HG03108 (cell line): ENCODE data around the gene LHX4.

Source experiments
- ATAC-seq: cut with Tn5 transposase; IDR thresholded peaks from one replicate; pipeline ENCODE4 v1.9.1; 2021; ENCODE audit warnings: moderate library complexity; ENCODE audit not compliant: unreplicated experiment

The LHX4 gene

GRCh38 chr1:180270530-180271271 is 40.6 kb downstream of the LHX4 start:
- no peak for ATAC-seq

DNA sequence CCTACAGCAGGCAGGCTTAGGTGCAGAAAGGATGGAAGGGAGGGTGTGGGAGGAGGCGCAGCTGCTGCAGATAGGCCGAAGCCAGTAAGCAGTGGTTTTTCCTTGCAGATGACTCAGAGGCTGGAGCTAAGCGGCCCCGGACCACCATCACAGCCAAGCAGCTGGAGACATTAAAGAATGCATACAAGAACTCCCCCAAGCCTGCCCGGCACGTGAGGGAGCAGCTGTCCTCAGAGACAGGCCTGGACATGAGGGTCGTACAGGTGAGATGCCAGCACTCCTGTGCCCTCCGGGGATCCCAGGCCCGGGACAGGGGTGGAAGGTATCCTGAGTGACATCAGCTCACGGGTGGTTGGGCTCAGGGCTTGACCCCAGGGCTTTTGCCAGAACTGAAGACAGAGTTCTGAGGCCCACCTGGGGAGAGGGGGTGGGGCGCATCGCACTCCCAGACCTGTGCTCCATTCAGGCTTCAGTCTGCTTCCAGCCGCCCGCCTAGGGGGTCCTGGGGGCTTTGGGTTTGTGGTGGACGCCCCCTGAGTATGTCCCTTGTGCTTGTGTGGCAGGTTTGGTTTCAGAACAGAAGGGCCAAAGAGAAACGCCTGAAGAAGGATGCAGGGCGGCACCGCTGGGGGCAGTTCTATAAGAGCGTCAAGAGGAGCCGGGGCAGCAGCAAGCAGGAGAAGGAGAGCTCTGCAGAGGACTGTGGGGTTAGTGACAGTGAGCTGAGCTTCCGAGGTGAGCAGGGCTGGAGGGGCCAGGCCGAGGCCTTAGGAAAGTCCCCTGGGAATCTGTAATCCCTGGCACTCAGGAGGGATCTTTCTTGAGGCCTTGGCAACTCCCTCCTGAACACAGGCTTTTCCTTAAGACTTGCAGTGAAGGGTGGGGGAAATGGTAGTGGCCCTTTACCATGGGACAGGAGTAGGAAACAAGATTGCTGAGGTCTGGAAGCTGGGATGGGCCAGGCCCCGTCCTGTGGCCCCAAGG is 41.5 kb downstream of the LHX4 start:
- no peak for ATAC-seq

GRCh38 chr1:180272395-180272794 is 42.3 kb downstream of the LHX4 start:
- no peak for ATAC-seq

DNA sequence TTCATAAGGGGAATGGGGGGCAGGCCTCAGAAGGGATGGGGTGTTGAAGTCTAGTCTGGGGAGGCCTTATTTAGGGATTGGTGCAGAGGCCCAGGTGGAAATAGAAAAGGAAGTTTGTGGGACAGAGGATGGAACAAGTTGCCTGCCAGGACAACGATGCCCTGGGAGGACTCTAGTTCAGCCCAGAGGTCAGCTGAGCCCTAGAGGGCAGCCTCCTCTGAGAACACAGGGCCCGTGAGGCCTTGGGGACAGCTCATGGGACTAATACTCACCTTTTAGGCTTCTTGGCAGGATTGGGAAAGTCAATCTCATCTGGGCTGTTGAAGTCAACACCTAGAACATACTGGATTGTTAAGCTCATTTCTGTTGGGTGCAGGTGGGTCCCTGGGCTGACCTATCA is 43.0 kb downstream of the LHX4 start:
- ATAC-seq = no peak

DNA sequence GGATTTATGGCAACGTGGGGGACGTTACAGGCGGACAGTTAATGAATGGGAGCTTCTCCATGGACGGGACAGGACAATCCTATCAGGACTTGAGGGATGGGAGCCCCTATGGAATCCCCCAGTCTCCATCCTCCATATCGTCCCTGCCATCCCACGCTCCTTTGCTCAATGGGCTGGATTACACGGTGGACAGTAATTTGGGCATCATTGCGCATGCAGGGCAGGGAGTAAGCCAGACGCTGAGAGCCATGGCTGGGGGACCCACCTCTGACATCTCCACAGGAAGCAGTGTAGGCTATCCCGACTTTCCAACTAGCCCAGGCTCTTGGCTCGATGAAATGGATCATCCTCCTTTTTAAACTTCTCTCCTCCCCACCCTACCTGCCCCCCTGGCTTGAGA is 44.2 kb downstream of the LHX4 start:
- no peak for ATAC-seq

DNA sequence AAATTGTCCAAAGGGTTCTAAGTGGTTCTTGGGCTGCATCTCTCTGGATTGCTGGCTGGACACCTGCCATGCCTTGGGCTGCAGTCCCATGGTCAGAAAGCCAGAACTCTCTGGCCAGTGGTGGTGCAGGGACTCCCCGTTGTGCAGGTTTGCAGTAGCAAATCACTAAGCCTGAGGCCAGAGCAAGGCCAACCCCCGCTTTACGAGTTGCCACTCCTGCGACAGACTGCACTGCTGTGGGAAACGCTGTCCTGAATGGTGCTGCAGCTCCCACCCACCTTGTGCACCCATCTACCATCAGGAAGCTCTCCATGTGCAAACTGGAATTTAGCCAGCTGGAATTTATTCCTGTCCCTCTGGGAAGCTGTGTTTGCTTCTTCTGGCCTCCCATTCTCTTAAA is 45.7 kb downstream of the LHX4 start:
- ATAC-seq = no peak

DNA sequence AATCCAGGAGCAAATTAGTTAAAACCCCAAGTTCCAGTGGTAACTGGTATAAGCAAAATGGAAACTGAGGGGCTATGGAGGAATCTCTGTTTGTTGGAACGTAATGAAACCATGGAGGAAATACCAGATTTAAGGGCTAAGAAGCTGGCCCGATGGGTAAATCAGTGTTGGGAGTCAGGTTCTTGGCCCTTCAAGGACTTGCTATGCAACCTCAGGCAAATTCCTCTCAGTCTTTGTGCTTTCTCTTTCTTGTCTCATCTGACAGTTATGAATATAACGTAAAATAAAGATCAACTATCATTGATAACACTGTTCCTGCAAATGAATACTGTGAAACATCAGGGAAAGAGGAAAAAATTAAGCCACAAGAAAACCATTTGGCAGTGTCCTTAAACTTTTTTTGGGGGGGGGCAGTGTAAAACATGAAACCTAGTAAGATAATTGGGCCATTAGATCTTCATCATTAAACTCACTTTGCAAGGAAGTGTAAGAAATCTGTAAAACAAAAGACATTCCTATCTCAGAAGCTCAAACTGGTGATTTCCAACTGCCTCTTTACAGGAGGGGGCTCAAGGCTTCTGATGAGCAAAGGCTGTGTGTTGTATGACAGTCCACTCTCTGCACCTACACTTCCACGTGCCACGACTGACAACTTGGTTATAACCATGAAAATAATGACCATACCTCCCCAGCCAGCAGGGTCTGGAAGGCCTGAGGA is 47.6 kb downstream of the LHX4 start:
- no peak for ATAC-seq

DNA sequence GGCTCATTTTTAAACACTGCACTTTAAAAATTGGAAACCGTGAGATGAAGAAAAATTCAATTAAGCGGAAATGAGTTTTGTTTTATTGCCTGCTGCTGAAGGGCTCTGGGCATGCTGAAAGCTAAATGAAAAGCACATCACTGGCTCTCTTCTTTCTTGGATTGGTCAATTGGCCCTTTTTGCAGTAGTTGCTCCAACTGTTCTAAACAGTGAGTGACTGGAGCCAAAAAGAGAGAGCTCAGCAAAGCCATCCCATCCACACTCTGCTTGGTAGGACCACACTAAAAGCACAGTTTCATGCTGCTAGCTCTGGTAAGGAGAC is 48.1 kb downstream of the LHX4 start:
- ATAC-seq = no peak

DNA sequence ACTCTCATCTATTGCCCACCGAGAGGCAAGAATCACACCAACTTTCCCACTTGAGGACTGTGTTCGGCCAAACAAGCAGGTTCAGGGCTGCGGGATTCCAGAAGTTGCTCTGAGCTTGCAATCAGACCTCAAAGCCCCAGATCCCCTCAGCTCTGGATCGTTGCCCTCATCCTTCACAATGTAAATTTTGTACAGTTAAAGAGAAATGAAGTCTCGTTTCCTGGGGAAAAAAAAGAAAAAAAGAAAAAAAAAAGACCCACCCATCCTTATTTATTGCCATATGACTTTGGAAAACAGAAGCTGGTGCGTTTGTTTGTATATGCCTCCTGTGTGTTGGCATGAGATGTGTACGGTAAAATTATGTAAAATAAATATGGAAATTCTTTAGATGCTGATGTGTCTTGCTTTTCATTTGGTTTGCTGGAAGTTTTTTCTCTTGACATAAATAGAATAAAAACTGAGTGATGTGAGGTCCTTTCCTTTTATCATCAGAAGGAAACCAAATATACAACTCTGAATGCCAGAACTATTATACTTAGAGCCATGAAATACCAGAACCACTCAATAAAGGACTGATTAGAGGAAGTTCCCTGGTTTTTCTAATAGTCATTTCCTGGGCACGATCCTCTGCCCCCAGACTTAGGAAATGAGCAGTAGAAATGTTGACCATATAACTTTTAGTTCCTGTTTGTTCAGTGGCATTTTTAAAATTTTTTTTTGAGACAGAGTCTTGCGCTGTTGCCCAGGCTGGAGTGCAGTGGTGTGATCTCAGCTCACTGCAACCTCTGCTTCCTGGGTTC is 48.7 kb downstream of the LHX4 start:
- no peak for ATAC-seq

DNA sequence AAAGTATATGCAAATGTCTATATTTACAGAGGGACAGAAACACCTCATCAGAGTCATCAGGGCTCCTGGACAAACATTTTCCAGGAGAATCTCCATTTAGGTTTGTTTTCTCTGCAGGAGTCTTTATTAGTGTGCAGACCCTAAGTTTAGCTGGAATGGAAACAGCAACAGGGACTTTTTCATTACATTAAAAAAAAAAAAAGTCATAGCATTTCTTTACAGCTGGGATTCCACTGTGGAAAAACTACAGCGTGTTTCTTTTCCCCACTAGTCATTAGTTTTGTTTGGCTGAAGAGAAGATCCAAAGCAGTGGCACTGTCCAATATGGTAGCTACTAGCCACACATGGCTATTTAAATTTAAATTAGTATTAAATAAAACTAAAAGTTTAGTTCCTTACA is 49.6 kb downstream of the LHX4 start:
- ATAC-seq = no peak

DNA sequence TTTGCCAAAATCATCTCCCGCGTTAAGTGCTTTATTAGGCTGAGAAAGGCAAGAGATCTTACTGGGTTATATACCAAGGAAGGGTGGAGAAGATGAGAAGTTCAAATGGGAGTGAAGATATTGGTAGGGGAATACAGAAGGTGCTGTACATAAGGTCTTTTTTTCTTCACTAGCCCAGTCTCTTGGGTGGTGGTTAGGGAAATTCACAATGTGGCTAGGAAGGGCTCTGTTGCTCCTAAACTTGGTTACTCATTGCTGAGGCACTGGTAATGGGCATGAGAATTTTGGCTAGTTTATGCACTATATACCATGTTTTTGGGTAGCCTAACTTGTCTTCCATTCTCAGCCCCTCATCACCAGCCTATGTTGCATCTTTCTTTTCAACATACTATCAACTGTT is 50.6 kb downstream of the LHX4 start:
- peak; percentile 51 for ATAC-seq

DNA sequence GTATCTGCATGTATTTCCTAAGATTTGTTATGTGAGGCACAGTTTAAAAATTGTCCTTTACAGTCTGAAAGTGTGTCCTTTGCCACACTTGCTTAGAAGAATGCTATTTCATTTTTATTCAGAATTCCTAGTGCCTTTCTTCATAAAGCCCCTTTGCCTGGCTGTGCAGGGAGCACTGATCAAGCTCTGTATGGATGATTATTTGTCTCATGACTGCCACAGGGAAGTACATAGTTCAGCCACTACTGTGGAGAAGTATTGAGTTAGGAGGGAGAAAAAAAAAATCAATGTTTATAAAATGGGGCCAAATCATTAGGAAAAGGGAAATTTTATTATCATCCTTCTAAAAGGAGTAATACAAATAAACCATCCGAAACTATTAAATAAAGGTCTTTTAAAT is 51.4 kb downstream of the LHX4 start:
- no peak for ATAC-seq

DNA sequence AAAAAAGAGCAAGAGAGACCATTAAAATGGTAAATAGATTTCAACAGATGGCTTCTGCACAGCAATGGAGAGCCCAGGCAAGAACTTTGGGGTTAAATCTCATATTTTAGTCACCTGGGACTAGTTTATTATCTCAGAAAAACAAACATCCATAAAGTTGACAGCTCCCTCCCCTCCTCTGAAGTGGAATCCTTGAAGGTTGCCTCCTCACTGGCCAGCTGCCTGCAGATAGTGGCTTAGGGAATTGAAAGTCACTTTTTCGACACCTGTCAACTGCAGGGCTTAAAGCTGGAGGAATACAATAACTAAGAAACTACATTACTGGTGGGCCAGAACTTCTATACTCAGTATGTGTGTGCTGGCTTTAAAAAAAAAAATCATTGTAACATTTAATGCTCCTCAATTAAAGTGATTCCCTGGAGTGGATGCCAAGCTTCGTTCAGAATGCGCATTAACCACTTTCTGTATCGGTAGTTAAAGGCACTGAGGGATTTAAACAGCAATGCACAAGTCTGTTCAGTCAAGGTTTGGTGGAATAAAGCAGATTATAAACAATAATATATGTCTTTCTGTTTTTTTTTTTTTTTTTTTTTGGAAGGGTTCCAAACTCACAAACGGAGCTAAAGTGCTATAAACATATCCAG is 52.5 kb downstream of the LHX4 start:
- ATAC-seq = no peak

- ATAC-seq = no peak
These were observed 53.0 kb downstream of the LHX4 start for GRCh38 chr1:180283098-180283497.

DNA sequence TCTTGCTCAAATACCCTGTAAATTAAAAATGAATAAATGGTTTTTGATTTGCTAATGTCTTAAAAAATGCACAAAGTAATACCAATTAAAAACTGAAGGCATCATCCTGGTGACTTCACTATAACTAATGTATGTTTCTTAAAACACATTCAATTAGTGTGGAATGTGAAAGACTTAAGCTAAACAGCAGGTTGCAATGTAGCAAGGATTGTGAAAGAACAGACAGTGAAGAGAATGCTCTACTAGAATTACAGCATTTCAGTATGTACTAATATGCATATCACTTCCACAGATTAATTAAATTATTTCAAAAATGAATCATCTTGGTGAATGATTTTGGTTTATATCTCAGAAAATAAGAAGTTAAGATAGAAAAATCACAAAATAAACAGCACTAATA is 56.4 kb downstream of the LHX4 start:
- ATAC-seq = no peak

DNA sequence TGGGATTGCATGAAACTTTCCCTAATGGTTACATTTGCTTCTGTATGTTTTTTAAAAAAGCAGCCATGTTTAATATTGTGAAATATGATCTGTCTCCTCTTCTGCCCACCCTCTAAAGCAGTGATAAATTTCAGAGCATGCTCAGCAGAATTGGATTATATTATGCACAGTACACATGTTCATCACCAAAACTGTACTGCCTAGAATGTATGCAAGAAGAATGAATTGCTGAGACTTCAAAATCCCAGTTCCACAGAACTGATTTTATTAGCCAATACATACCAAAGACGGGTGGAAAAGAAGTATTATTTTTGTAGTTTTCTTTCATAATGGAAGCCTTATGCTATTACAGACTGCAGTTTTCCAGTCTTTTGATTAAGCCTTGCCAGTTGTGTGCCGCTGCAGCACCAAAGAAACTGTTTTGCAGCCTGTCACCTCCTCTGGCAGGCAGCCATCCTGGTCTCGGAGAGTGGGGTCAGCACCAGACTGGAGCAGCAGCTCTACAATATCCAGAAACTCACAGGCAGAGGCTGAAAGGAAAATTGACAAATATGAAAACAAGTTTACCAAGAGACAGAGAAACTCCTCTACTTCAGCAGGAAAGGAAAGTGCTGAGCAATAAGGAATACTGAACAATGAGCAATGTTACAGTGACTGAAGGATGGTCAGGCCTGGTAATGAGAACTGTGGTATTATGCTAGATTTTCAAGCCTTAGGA is 58.1 kb downstream of the LHX4 start:
- no peak for ATAC-seq

GRCh38 chr1:180288940-180289339 is 58.9 kb downstream of the LHX4 start:
- no peak for ATAC-seq

DNA sequence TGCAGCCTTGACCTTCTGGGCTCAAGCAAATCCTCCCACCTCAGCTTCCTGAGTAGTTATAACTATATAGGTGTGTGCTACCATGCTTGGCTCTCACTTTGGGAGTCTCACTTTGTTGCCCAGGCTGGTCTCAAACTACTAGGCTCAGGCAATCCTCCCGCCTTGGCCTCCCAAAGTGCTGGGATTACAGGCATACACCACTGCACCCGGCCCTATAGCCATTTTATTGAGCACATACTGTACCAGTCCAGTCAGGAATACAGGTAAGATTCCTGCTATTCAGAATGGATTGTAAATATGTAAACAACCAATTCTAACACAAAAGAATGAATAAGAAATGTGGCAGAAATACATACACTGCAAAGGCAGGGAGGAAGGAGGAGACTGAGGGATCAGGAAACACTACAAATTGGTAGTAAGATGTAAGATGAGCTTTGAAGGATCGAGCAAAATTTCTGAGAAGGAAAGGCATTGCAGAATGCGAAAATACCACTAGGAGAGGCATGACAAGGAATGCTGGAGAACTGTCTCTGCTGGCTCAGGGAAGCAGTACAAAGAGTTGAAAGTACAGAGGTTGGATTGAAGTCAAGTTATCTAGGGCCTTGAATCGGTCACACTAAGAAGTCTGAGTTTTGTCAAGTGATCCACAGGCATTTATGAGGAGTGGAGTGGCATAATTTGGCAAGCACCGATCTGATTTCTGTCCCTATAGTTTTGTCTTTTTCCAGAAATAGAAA is 60.4 kb downstream of the LHX4 start:
- ATAC-seq = no peak

GRCh38 chr1:180291004-180291403 is 60.9 kb downstream of the LHX4 start:
- no peak for ATAC-seq
